HG03442 (cell line): ENCODE measurements around the gene FGGY.

Source experiments
- ATAC-seq: cut with Tn5 transposase; IDR thresholded peaks from one replicate; pipeline ENCODE4 v1.9.1; 2021; ENCODE audit warnings: mild to moderate bottlenecking, moderate library complexity; ENCODE audit not compliant: unreplicated experiment

FGGY gene

DNA sequence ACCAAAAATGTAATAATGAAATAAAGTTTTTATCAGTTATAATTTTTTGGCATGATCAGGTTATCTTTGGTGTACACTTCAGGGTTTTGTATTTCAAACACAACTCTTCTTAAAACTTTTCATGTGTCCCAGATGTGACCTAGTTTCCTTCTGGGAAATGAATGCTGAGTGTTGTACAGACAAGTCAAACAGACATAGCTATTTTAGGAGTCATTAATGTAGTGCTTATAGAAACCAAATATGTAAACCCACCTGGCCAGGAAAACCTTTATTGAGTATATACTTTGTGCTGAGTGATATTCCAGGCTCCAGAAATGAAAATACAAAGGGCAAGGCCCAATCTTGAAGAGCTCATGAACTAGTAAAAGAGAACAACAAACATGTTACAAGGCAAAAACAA is 491.9 kb downstream of the FGGY start:
- ATAC-seq, result no peak

DNA sequence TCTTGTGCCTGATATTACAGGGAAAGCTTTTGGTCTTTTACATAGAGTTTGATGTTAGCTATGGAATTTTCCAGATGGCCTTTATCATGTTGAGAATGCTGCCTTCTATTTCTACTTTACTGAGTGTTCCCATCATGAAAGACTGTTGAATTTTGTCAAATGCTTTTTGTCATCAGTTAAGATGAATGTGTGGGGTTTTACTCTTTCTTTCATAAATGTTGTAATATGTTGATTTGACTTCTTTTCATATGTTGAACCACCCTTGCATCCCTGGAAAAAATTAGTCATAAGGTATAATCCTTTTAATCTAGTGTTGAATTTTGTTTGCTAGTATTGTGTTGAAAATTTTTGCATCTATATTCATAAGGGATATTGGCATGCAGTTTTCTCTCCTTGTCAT is 501.7 kb downstream of the FGGY start:
- ATAC-seq, result no peak

DNA sequence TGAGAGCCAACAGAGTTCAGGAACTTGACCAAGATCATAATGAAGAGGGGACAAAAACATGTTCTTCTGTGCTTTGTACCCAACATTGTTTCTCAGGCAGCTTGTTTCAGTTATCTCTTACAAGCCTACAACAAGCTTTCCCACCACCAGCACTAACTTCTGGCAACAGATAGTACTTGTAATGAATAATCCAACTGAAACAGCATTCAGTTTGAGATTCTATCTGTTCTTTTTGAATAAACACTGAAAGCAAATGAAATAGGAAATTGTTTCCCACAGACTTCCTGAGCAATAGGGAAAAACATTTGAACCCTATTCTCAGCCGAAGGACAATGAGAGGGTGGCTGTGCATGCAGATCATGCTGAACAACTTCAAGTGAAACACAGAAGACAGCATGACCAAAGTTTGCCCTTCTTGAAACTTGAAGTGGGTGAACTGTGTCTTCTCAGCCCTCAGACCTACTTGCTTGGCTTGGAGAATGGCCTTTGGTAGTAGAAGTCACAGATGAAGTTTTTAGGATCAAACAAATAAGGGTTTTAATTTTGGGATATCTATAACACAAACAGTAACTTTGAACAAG is 506.7 kb downstream of the FGGY start:
- no peak for ATAC-seq

DNA sequence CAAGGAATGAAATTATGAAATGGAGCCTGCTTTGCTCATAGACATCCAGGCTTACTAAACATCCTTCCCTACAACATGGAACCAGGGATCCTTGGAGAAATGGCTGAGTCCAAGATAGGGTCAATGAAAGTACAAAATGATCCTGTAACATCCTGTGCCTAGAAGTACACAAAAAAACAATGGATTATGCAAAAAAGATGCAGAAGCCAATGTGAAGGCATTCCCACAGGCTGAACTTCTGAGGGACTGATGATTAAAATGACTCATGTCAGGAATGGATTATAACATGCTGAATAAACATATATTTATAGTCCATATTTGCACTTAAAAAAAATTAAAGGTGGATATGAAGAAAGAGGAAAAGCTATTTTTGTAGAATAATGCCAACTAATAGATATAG is 507.4 kb downstream of the FGGY start:
- no peak for ATAC-seq

DNA sequence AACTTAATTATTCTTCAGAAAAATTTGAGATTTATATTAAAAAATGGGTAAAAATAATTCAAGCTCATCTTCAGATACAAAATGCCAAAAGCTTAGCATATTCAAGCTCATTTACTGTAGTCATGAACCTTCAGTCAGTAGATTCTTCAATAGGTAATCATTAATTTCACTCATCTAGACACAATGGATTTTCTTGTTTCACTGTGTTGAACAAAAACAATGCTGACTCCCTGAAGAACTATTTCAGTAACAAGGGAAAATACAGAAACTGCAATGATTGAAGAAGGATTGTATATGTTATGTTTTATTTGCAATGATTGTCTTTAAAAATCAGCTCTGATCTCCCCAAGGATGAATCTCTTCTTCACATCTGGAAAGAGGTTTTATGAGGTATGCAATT is 508.7 kb downstream of the FGGY start:
- no peak for ATAC-seq
